ENCODE results near the gene NLN. TPM values are rescaled to one million over a fixed set of nuclear protein-coding genes. Genes with fewer than 3 reads are reported as not detected.

Gene NLN
- total and polyA plus RNA-seq, 9 of the 15 experiments (the other 6 are each of a cell fraction or from before 2014, with no cell fraction given), result 6.9 to 45.2 (median 28.8) TPM

GRCh38 chr5:65721050-65721719, 820 bp upstream of the NLN start (continued):
- TF ChIP-seq UBTF (IDR thresholded peaks at IDR 0.05; ENCODE audit: borderline replicate concordance in 1 of 2, low read depth in 2 of 2, low read length in 2 of 2) (no peak), SMARCA5 (IDR thresholded peaks at IDR 0.05) (no peak), RHOXF2B (CRISPR knock-in tag; conservative IDR thresholded peaks at IDR 0.05) (no peak), NELFE (IDR thresholded peaks at IDR 0.05; ENCODE audit: insufficient read depth, insufficient read length) (no peak), NCOR1 (IDR thresholded peaks at IDR 0.05) (no peak), GATA2 (CRISPR knock-in tag; IDR thresholded peaks at IDR 0.05) (no peak), NR1H2 (CRISPR knock-in tag; IDR thresholded peaks at IDR 0.05) (no peak), PHB2 (IDR thresholded peaks at IDR 0.05; ENCODE audit: low read depth) (no peak), ZNF282 (CRISPR knock-in tag; IDR thresholded peaks at IDR 0.05) (no peak), TCF3 (CRISPR knock-in tag; IDR thresholded peaks at IDR 0.05) (peak; percentile 33), HBP1 (CRISPR knock-in tag; IDR thresholded peaks at IDR 0.05) (no peak)
- TF ChIP-seq, protein P1, sequence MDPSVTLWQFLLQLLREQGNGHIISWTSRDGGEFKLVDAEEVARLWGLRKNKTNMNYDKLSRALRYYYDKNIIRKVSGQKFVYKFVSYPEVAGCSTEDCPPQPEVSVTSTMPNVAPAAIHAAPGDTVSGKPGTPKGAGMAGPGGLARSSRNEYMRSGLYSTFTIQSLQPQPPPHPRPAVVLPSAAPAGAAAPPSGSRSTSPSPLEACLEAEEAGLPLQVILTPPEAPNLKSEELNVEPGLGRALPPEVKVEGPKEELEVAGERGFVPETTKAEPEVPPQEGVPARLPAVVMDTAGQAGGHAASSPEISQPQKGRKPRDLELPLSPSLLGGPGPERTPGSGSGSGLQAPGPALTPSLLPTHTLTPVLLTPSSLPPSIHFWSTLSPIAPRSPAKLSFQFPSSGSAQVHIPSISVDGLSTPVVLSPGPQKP (CRISPR knock-in tag; IDR thresholded peaks at IDR 0.05), result no peak
- TF ChIP-seq, protein P2, sequence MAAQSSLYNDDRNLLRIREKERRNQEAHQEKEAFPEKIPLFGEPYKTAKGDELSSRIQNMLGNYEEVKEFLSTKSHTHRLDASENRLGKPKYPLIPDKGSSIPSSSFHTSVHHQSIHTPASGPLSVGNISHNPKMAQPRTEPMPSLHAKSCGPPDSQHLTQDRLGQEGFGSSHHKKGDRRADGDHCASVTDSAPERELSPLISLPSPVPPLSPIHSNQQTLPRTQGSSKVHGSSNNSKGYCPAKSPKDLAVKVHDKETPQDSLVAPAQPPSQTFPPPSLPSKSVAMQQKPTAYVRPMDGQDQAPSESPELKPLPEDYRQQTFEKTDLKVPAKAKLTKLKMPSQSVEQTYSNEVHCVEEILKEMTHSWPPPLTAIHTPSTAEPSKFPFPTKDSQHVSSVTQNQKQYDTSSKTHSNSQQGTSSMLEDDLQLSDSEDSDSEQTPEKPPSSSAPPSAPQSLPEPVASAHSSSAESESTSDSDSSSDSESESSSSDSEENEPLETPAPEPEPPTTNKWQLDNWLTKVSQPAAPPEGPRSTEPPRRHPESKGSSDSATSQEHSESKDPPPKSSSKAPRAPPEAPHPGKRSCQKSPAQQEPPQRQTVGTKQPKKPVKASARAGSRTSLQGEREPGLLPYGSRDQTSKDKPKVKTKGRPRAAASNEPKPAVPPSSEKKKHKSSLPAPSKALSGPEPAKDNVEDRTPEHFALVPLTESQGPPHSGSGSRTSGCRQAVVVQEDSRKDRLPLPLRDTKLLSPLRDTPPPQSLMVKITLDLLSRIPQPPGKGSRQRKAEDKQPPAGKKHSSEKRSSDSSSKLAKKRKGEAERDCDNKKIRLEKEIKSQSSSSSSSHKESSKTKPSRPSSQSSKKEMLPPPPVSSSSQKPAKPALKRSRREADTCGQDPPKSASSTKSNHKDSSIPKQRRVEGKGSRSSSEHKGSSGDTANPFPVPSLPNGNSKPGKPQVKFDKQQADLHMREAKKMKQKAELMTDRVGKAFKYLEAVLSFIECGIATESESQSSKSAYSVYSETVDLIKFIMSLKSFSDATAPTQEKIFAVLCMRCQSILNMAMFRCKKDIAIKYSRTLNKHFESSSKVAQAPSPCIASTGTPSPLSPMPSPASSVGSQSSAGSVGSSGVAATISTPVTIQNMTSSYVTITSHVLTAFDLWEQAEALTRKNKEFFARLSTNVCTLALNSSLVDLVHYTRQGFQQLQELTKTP (IDR thresholded peaks at IDR 0.05; ENCODE audit: low read depth in 1 of 2, partially characterized antibody in 2 of 2), result peak in 1 of 2 experiments; percentile 31
